Stimulated activated CD4-positive, alpha-beta T cell treated with anti-CD3 and anti-CD28 coated beads, Interleukin-4, amount 100 ng/mL, for 4 hours (primary cell): ENCODE data around the gene SACM1L.

Experiments used
- DNase-seq, 2 experiments: peaks; one replicate each; pipeline ENCODE4 v3.0.0-alpha.2; 2020

SACM1L gene

DNA sequence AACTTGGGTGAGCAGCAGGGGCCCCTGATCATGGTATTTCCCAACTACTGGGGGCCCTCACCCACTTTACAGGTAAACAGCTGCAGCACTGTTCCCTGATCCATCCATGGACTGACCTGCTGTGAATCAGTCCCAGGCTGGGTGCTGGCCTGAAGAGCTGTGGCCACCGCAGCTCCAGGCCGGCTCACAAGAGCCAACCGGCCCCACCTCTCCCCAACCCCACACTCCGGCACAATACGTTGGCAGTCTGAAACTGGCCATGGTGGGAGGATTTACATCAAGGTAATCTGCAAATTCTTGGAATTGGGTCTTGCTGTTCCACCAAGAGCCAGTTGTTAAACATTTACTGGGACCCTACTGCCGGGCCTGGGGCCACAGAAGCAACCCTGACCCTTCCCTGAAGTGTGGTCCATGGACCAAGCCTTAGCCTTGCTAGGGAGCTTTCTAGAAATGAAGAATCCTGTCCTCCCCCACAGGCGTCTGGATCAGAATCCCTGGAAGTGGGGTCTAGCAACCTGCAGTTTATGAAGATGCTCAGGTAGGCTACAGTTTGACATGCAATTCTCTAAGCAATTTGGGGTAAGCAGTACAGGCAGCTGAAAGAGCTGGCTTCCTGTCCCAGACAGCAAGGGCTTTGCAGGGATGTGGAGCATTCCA lies 103.4 kb downstream of the SACM1L start:
- DNase-seq = no peak

DNA sequence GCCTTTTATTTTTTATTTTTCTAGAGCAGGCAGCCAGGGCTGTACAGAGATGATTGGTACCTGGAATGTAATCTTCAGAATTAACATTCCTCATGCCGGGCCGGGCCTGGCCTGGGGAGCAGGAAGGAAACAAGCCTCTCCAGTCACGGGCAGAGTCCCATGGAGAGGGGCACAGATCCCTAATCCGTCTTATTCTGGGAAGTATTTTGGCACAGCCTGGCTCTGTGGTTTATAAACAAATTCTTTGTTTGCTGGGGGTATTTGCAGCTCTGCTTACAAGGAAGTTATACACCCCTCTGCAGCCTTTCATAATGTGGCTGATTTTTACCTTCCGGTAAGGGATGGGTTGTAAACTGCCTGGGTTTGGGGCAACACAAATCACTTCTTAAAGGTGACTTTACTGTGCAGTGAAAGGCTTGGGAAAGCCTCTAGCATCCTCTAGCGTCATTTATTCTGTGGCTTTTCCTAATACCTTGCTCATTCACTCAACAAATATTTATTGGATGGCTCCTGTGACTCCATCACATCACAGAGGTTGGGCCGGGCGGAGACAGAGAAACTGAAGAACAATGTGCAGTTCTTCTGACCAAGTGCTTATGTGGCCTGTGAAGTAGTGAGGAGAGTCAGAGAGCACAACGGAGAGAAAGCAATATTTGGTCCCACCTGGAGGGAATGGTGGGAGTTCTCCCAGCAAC lies 104.4 kb downstream of the SACM1L start:
- no peak for DNase-seq

GRCh38 chr3:45794177-45794560 lies 105.0 kb downstream of the SACM1L start:
- no peak for DNase-seq

DNA sequence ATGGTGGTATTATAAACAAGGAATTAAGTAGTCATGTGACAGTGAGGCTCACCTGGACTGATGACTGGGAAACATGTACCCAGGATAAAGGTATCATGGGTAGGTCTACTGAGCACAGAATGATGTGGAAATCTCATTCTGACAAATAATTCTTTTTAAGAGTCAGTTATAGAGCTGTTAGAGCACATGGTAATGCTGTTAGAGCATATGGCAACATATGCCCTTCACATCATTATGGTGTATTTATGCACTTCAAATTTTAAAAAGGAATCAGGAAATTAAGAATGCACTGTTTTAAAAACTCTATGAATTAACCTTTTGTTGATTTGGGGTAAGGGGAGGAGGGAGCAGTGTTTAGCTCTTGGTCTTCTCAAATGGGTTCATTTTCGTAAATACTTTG lies 105.5 kb downstream of the SACM1L start:
- no peak for DNase-seq
